K562 (cell line): ENCODE data around the gene CCDC158. TPM values are rescaled to one million over a fixed set of nuclear protein-coding genes. Genes with fewer than 3 reads are reported as not detected.

ENCODE experiments used
- ATAC-seq: fragments of 200-7000 bp; cut with Tn5 transposase; 3 replicates; pipeline ENCODE4 v1.9.1; 2020; ENCODE audit warnings: moderate library complexity
- BruUV-seq: library from RNA; stranded (reverse); fragments of 400-500 nt; replicated peaks from 2 replicates; lab custom pipeline; 2021; lab: Mats Ljungman, UMichigan
- CTCF ChIA-PET: fragments of 300-600 bp; formaldehyde crosslinking; extraction: SDS; loops from one replicate; lab custom pipeline; 2021; ENCODE audit warnings: low intra/inter-chr PET ratio; lab: Yijun Ruan, JAX
- POLR2A ChIA-PET: fragments of 300-600, 350-650 bp; sonication (Branson Sonifier 250); formaldehyde crosslinking; extraction: SDS; loops from one replicate; lab custom pipeline; 2021; ENCODE audit warnings: antibody characterized with exemption, inconsistent platforms; lab: Yijun Ruan, JAX
- DNase-seq, 4 experiments: peaks; one replicate each; pipeline versions ENCODE4 v3.0.0 to v3.0.0-alpha.2; 2011 to 2018; ENCODE audit warnings: low spot score in 3 of 4, mixed read lengths in 3 of 4; ENCODE audit errors: extremely low read depth in 1 of 4
- FAIRE-seq: peaks from 2 replicates; lab custom pipeline; 2011; peaks lifted over from hg19 to GRCh38; lab: Jason Lieb, UNC
- H2AFZ ChIP-seq: 2 replicates; pipeline ENCODE4 v1.6.0; 2011; ENCODE audit warnings: low read depth, low read length, control low read depth, inconsistent platforms
- H3K27ac ChIP-seq: fragments of 200-600 bp; 3 replicates; pipeline ENCODE4 v1.8.0; 2011; ENCODE audit warnings: low read depth, mild to moderate bottlenecking, control low read depth, inconsistent platforms, low read length, moderate library complexity, mixed read lengths; ENCODE audit errors: extremely low read depth
- H3K27me3 ChIP-seq, 2 experiments: fragments of 300-600 bp in 1 of 2; 2 replicates in 1 of 2; 3 replicates in 1 of 2; pipeline versions ENCODE4 v1.6.0 to v1.8.0; 2011; ENCODE audit warnings: inconsistent platforms in 2 of 2, low read length in 2 of 2, mild to moderate bottlenecking in 1 of 2, mixed read lengths in 1 of 2, moderate library complexity in 1 of 2; ENCODE audit not compliant: control insufficient read depth in 2 of 2, insufficient read depth in 2 of 2
- H3K36me3 ChIP-seq: fragments of 300-600 bp; 3 replicates; pipeline ENCODE4 v1.8.0; 2011; ENCODE audit warnings: mild to moderate bottlenecking, low read length, inconsistent platforms; ENCODE audit not compliant: control insufficient read depth, insufficient read depth
- H3K4me1 ChIP-seq, 2 experiments: fragments of 200-600 bp in 1 of 2; replicated peaks in 1 of 2; 2 replicates in 1 of 2; 3 replicates in 1 of 2; pipeline versions ENCODE4 v1.5.1 to v1.8.0; 2011; ENCODE audit warnings: inconsistent platforms in 2 of 2, low read length in 2 of 2, mild to moderate bottlenecking in 1 of 2, mixed read lengths in 1 of 2, moderate library complexity in 1 of 2; ENCODE audit not compliant: control insufficient read depth in 2 of 2, insufficient read depth in 2 of 2
- H3K4me2 ChIP-seq: 2 replicates; pipeline ENCODE4 v1.6.1; 2011; ENCODE audit warnings: low read length, control low read depth, inconsistent platforms, mixed read lengths; ENCODE audit not compliant: insufficient read depth
- H3K4me3 ChIP-seq: fragments of 200-600 bp; sonication (generic), shearing (Covaris generic); 2 replicates; pipeline ENCODE4 v1.5.1; 2016; ENCODE audit warnings: control low read depth, inconsistent platforms
- H3K79me2 ChIP-seq: fragments of 200-600 bp; 3 replicates; pipeline ENCODE4 v1.8.0; 2011; ENCODE audit warnings: low read length, inconsistent platforms; ENCODE audit not compliant: control insufficient read depth, insufficient read depth
- H3K9ac ChIP-seq, 2 experiments: 2 replicates each; pipeline versions ENCODE4 v1.6.0 to v1.6.1; 2011; ENCODE audit warnings: low read depth in 2 of 2, low read length in 2 of 2, control low read depth in 1 of 2, inconsistent platforms in 1 of 2, mild to moderate bottlenecking in 1 of 2, mixed read lengths in 1 of 2; ENCODE audit not compliant: insufficient read depth in 1 of 2
- H3K9me1 ChIP-seq: one replicate; pipeline ENCODE4 v1.6.0; 2011; ENCODE audit warnings: inconsistent platforms, mild to moderate bottlenecking, low read length, moderate library complexity; ENCODE audit not compliant: control insufficient read depth, insufficient read depth
- H3K9me3 ChIP-seq: replicated peaks from 2 replicates; pipeline ENCODE4 v1.5.1; 2011; ENCODE audit warnings: low read depth, low read length, inconsistent platforms; ENCODE audit not compliant: control insufficient read depth, insufficient read depth
- H4K20me1 ChIP-seq: replicated peaks from 2 replicates; pipeline ENCODE4 v1.6.1; 2011; ENCODE audit warnings: low read length, inconsistent platforms, mixed read lengths; ENCODE audit not compliant: control insufficient read depth, insufficient read depth
- C11orf30 ChIP-seq: fragments of 450-650 bp; IDR thresholded peaks from 2 replicates; pipeline ENCODE4 v1.6.1; 2016; ENCODE audit warnings: low read depth, mild to moderate bottlenecking
- CBX3 ChIP-seq, 2 experiments: IDR thresholded peaks; 1 replicate in 1 of 2; 2 replicates in 1 of 2; pipeline ENCODE4 v1.6.1; 2012; ENCODE audit warnings: inconsistent platforms in 2 of 2, low read length in 2 of 2, borderline replicate concordance in 1 of 2, control low read depth in 1 of 2
- GATAD2B ChIP-seq: fragments of 450-650 bp; IDR thresholded peaks from 2 replicates; pipeline ENCODE4 v1.6.1; 2017; ENCODE audit warnings: mild to moderate bottlenecking, borderline replicate concordance
- JUNB ChIP-seq: fragments of 450-650 bp; formaldehyde crosslinking; conservative IDR thresholded peaks from 2 replicates; pipeline ENCODE4 v1.4.0; 2020; ENCODE audit warnings: mild to moderate bottlenecking
- LARP7 ChIP-seq: fragments of 450-650 bp; IDR thresholded peaks from 2 replicates; pipeline ENCODE4 v1.6.1; 2016
- LEF1 ChIP-seq: fragments of 450-650 bp; IDR thresholded peaks from 2 replicates; pipeline ENCODE4 v1.6.1; 2016; ENCODE audit warnings: mild to moderate bottlenecking
- MAFG ChIP-seq: fragments of 450-650 bp; conservative IDR thresholded peaks from 2 replicates; pipeline ENCODE4 v1.6.1; 2016; ENCODE audit warnings: missing genetic modification characterization, missing compliant biosample characterization
- MBD1 ChIP-seq: fragments of 250-450 bp; sonication (Bioruptor Pico); IDR thresholded peaks from 2 replicates; pipeline ENCODE4 v1.8.0; 2022; ENCODE audit warnings: inconsistent platforms
- MCM7 ChIP-seq, 2 experiments: fragments of 450-650 bp; IDR thresholded peaks; 2 replicates each; pipeline ENCODE4 v1.6.1; 2016 to 2018
- MYBL2 ChIP-seq, 2 experiments: fragments of 450-650 bp in 1 of 2; sonication (generic) in 1 of 2; formaldehyde crosslinking in 1 of 2; IDR thresholded peaks; 2 replicates each; pipeline versions ENCODE4 v1.6.1 to v1.8.1; 2017 to 2022; ENCODE audit warnings: borderline replicate concordance in 1 of 2, inconsistent platforms in 1 of 2, low read depth in 1 of 2, mild to moderate bottlenecking in 1 of 2, missing genetic modification reagents in 1 of 2, moderate library complexity in 1 of 2
- NCOA1 ChIP-seq: fragments of 450-650 bp; IDR thresholded peaks from 2 replicates; pipeline ENCODE4 v1.6.1; 2016; ENCODE audit warnings: low read depth
- SETDB1 ChIP-seq: IDR thresholded peaks from one replicate; pipeline ENCODE4 v1.6.1; 2012; ENCODE audit warnings: low read length, control low read depth, inconsistent platforms
- SMAD2 ChIP-seq: fragments of 150-350 bp; IDR thresholded peaks from 2 replicates; pipeline ENCODE4 v1.6.1; 2014; ENCODE audit warnings: low read depth, mild to moderate bottlenecking, low read length
- STAG1 ChIP-seq: sonication (generic); formaldehyde crosslinking; IDR thresholded peaks from 2 replicates; pipeline ENCODE4 v1.5.0; 2020; ENCODE audit warnings: missing genetic modification reagents, borderline replicate concordance
- TOE1 ChIP-seq, 2 experiments: fragments of 450-650 bp in 1 of 2; sonication (generic) in 1 of 2; formaldehyde crosslinking in 1 of 2; IDR thresholded peaks; 2 replicates each; pipeline versions ENCODE4 v1.7.1 to v1.8.0; 2016 to 2022; ENCODE audit warnings: borderline replicate concordance in 2 of 2, mild to moderate bottlenecking in 2 of 2, antibody characterized with exemption in 1 of 2, inconsistent platforms in 1 of 2, low read depth in 1 of 2, missing genetic modification reagents in 1 of 2, moderate library complexity in 1 of 2
- ZNF174 ChIP-seq: fragments of 250-450 bp; sonication (Bioruptor Pico); IDR thresholded peaks from 2 replicates; pipeline ENCODE4 v1.4.0; 2020; ENCODE audit warnings: mild to moderate bottlenecking
- in situ Hi-C: fragments of 300-500 bp; cut with MboI; formaldehyde crosslinking; loops from 4 replicates; pipeline ENCODE4 v1.15.0; 2018; ENCODE audit warnings: inconsistent platforms, mixed read lengths
- intact Hi-C: fragments of 100-400 bp; cut with micrococcal nuclease; formaldehyde crosslinking; loops from 2 replicates; pipeline ENCODE4 v1.14.2; 2022
- polyA plus RNA-seq, 8 experiments: library from polyadenylated mRNA; depleted of rRNA in 4 of 8; stranded (reverse) in 5 of 8; unstranded in 3 of 8; fragments of >200 nt; fragmentation: Nextera tagmentation in 2 of 8; fragmentation: Illumina TruSeq in 1 of 8; extraction: Ambion mirVana in 2 of 8; extraction: Trizol in 1 of 8; gene quantifications; 2 replicates each; pipeline versions ENCODE4 v1.2.1 to v1.2.3, GENCODE V29; 2011 to 2014; ENCODE audit warnings: inconsistent platforms in 1 of 8, missing spikeins in 1 of 8
- total RNA-seq, 7 experiments: library from RNA; depleted of rRNA in 6 of 7; stranded (reverse); fragments of >200 nt in 6 of 7; fragmentation: Illumina TruSeq in 2 of 7; extraction: Trizol in 2 of 7; gene quantifications; 2 replicates each; pipeline versions ENCODE4 v1.2.1 to v1.2.3, GENCODE V29; 2011 to 2021; ENCODE audit warnings: low replicate concordance in 1 of 7
- TF ChIP-seq, protein P1 (sequence below): fragments of 450-650 bp; IDR thresholded peaks from 2 replicates; pipeline ENCODE4 v1.6.1; 2016; ENCODE audit warnings: mild to moderate bottlenecking
- TF ChIP-seq, protein P2 (sequence below): fragments of 250-450 bp; sonication (Bioruptor Pico); IDR thresholded peaks from 2 replicates; pipeline ENCODE4 v1.5.1; 2021; ENCODE audit warnings: mild to moderate bottlenecking

Gene CCDC158
- total and polyA plus RNA-seq, 9 of the 15 experiments (the other 6 are each of a cell fraction or from before 2014, with no cell fraction given) = not detected

DNA sequence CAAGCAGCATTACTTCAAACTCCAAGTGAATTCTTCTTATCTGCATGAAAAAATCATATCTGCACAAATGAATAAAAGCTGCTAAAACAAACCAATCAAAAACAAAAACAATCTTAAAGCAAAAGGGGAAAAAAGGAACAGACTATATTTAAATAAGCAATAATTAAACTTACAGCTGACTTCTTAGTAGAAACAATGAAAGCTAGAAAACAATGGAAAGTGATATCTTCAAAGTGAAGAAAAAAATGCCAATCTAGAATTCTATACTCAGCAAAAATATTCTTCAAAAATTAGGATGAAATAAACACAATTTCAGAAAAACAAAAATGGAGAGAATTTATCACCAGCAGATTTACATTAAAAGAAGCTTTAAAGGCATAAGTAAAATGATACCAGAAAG, 94.4 kb downstream of the CCDC158 start:
- in situ Hi-C loops = no loop called here
- TF ChIP-seq MYBL2 (IDR thresholded peaks at IDR 0.05; ENCODE audit: low read depth) = 0 out of 2 replicates have a peak, but pooled peaks have one; percentile 11
- no peak for TF ChIP-seq MYBL2 (CRISPR knock-in tag; IDR thresholded peaks at IDR 0.05; ENCODE audit: borderline replicate concordance)
- no peak for TF ChIP-seq LARP7
- TF ChIP-seq SMAD2 = no peak
- TF ChIP-seq, protein P1, sequence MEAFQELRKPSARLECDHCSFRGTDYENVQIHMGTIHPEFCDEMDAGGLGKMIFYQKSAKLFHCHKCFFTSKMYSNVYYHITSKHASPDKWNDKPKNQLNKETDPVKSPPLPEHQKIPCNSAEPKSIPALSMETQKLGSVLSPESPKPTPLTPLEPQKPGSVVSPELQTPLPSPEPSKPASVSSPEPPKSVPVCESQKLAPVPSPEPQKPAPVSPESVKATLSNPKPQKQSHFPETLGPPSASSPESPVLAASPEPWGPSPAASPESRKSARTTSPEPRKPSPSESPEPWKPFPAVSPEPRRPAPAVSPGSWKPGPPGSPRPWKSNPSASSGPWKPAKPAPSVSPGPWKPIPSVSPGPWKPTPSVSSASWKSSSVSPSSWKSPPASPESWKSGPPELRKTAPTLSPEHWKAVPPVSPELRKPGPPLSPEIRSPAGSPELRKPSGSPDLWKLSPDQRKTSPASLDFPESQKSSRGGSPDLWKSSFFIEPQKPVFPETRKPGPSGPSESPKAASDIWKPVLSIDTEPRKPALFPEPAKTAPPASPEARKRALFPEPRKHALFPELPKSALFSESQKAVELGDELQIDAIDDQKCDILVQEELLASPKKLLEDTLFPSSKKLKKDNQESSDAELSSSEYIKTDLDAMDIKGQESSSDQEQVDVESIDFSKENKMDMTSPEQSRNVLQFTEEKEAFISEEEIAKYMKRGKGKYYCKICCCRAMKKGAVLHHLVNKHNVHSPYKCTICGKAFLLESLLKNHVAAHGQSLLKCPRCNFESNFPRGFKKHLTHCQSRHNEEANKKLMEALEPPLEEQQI = peak; percentile 27; the same call in 1 of the 2 replicates
- no peak for TF ChIP-seq JUNB
- no peak for TF ChIP-seq MBD1 (CRISPR knock-in tag)
- TF ChIP-seq STAG1 (CRISPR knock-in tag) = no peak
- no peak for TF ChIP-seq MCM7 (IDR thresholded peaks at IDR 0.05)
- TF ChIP-seq MAFG (tag) = peak; percentile 51
- TF ChIP-seq TOE1 (IDR thresholded peaks at IDR 0.05; ENCODE audit: borderline replicate concordance) = 0 out of 2 replicates have a peak, but pooled peaks have one; percentile 24
- no peak for TF ChIP-seq TOE1 (CRISPR knock-in tag; IDR thresholded peaks at IDR 0.05; ENCODE audit: borderline replicate concordance, low read depth)
- no peak for TF ChIP-seq SETDB1
- no peak for TF ChIP-seq ZNF174
- peak; percentile 77 for TF ChIP-seq C11orf30
- TF ChIP-seq CBX3 (IDR thresholded peaks at IDR 0.05; ENCODE audit: borderline replicate concordance in 1 of 2, low read length in 2 of 2) = peak in 1 of 2 experiments; percentile 99; a peak in 2 of 3 replicates
- no peak for TF ChIP-seq GATAD2B
- no peak for TF ChIP-seq NCOA1
- TF ChIP-seq, protein P2, sequence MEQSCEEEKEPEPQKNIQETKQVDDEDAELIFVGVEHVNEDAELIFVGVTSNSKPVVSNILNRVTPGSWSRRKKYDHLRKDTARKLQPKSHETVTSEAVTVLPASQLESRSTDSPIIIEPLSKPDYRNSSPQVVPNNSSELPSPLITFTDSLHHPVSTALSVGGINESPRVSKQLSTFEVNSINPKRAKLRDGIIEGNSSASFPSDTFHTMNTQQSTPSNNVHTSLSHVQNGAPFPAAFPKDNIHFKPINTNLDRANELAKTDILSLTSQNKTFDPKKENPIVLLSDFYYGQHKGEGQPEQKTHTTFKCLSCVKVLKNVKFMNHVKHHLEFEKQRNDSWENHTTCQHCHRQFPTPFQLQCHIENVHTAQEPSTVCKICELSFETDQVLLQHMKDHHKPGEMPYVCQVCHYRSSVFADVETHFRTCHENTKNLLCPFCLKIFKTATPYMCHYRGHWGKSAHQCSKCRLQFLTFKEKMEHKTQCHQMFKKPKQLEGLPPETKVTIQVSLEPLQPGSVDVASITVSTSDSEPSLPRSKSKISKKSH = peak; percentile 37; the same call in 1 of the 2 replicates
- TF ChIP-seq LEF1 = peak; percentile 76

More for the DNA sequence above, 94.4 kb downstream of the CCDC158 start:
- no peaks in the 10 kb centered on the region for H3K9me1 ChIP-seq
- DNase-seq (no peak), FAIRE-seq (peak; percentile 6), ATAC-seq (no peak)
- no peaks in the 10 kb centered on the region for H3K79me2 ChIP-seq
- intact Hi-C loops = no loop called here
- no peak overlapping the region for H2AFZ ChIP-seq
- H3K9me3 ChIP-seq = peaks cover 11% of the 10 kb centered on the region; the same call in 1 of the 2 replicates
- H3K4me2 ChIP-seq = no peak overlapping the region
- H3K9ac ChIP-seq = no peak overlapping the region
- H3K36me3 ChIP-seq = no peaks in the 10 kb centered on the region
- H3K4me3 ChIP-seq = no peak overlapping the region
- no peak overlapping the region for H3K27ac ChIP-seq
- no TSS peak for BruUV-seq
- CTCF ChIA-PET = no interaction called here
- no peaks in the 10 kb centered on the region for H4K20me1 ChIP-seq
- no peaks in the 10 kb centered on the region for H3K27me3 ChIP-seq
- H3K4me1 ChIP-seq = no peaks in the 10 kb centered on the region
- POLR2A ChIA-PET = interaction anchor here (1.3 kb wide), 1 partner anchor 34 kb away, joined by 4 read pairs; no protein-coding TSS in a partner anchor
